ENCODE measurements around the gene DDX43.
A peak's percentile ranks its signal among the peaks of the same experiment; 100 is the strongest.

DDX43 gene

GRCh38 chr6:73394577-73395354 is at the start of gene DDX43:
DDX43 (plus strand) TSS chr6:73394828; CDS start chr6:73394906, 78 bp downstream.
- H3K4me3 ChIP-seq (ENCODE audit: low read depth, low read length), result peak within 1 kb of the TSS; percentile 42
- H3K27me3 ChIP-seq (replicated peaks), result no peaks in the 10 kb centered on the region
- no peak for DNase-seq
- in situ Hi-C loops (cut with HindIII; ENCODE audit: low pct_ligation_motif_present, low sequenced_read_pairs), result no loop called here
- no peak within 1 kb of the TSS for H3K27ac ChIP-seq
- H3K36me3 ChIP-seq (replicated peaks), result no peaks in the 10 kb centered on the region
- no peak for TF ChIP-seq CTCF (IDR thresholded peaks at IDR 0.05; ENCODE audit: low read depth, low read length, missing control alignments)

- H3K4me3 ChIP-seq (ENCODE audit: low read depth, low read length), result no peak overlapping the region
- peaks cover 9% of the 10 kb centered on the region for H3K27me3 ChIP-seq (replicated peaks)
- DNase-seq, result no peak
- in situ Hi-C loops (cut with HindIII; ENCODE audit: low pct_ligation_motif_present, low sequenced_read_pairs), result no loop called here
- H3K36me3 ChIP-seq (replicated peaks), result no peaks in the 10 kb centered on the region
- no peak for TF ChIP-seq CTCF (IDR thresholded peaks at IDR 0.05; ENCODE audit: low read depth, low read length, missing control alignments)
- H3K27ac ChIP-seq, result no peak overlapping the region
Observed at GRCh38 chr6:73348550-73349204, 46.0 kb upstream of the DDX43 start.

- Histone ChIP-seq H3K4me3 (ENCODE audit: low read depth, low read length) (no peak overlapping the region), H3K36me3 (replicated peaks) (no peaks in the 10 kb centered on the region)
- in situ Hi-C loops (cut with HindIII; ENCODE audit: low pct_ligation_motif_present, low sequenced_read_pairs), result no loop called here
Observed at GRCh38 chr6:73349311-73349710, 45.3 kb upstream of the DDX43 start.

GRCh38 chr6:73353636-73354593 is 40.7 kb upstream of the DDX43 start, which contains the start of gene DPPA5:
DPPA5 (minus strand) TSS chr6:73354276; CDS start chr6:73354225, 51 bp downstream.
- H3K4me3 ChIP-seq (ENCODE audit: low read depth, low read length), result no peak within 1 kb of the TSS
- no peaks in the 10 kb centered on the region for H3K36me3 ChIP-seq (replicated peaks)
- in situ Hi-C loops (cut with HindIII; ENCODE audit: low pct_ligation_motif_present, low sequenced_read_pairs), result no loop called here
- TF ChIP-seq CTCF (IDR thresholded peaks at IDR 0.05; ENCODE audit: low read depth, low read length, missing control alignments), result no peak
- DNase-seq, result no peak
- no peak within 1 kb of the TSS for H3K27ac ChIP-seq
- peaks cover 8% of the 10 kb centered on the region for H3K27me3 ChIP-seq (replicated peaks)

More at GRCh38 chr6:73349311-73349710, 45.3 kb upstream of the DDX43 start:
- no peak overlapping the region for H3K27ac ChIP-seq
- peaks cover 9% of the 10 kb centered on the region for H3K27me3 ChIP-seq (replicated peaks)
- TF ChIP-seq CTCF (IDR thresholded peaks at IDR 0.05; ENCODE audit: low read depth, low read length, missing control alignments), result no peak
- DNase-seq, result no peak

GRCh38 chr6:73362358-73362757 is 32.3 kb upstream of the DDX43 start, which contains the start of gene KHDC3L:
KHDC3L (plus strand) TSS chr6:73362658; CDS start chr6:73362730, 72 bp downstream.
- Histone ChIP-seq H3K4me3 (ENCODE audit: low read depth, low read length) (no peak within 1 kb of the TSS), H3K27me3 (replicated peaks) (no peaks in the 10 kb centered on the region), H3K36me3 (replicated peaks) (no peaks in the 10 kb centered on the region), H3K27ac (no peak within 1 kb of the TSS)
- no peak for DNase-seq
- in situ Hi-C loops (cut with HindIII; ENCODE audit: low pct_ligation_motif_present, low sequenced_read_pairs), result no loop called here
- TF ChIP-seq CTCF (IDR thresholded peaks at IDR 0.05; ENCODE audit: low read depth, low read length, missing control alignments), result no peak

Measured in brain microvascular endothelial cell (primary cell).